PC-3 (cell line): ENCODE measurements around the gene LRIG3. TPM values are rescaled to one million over a fixed set of nuclear protein-coding genes. Genes with fewer than 3 reads are reported as not detected.

Experiments used
- ATAC-seq: fragments of 200-7000 bp; cut with Tn5 transposase; 2 replicates; pipeline ENCODE4 v1.9.1; 2020; ENCODE audit warnings: mild to moderate bottlenecking, moderate library complexity
- BruUV-seq: library from RNA; stranded (reverse); fragments of 400-500 nt; replicated peaks from 2 replicates; lab custom pipeline; 2021; lab: Mats Ljungman, UMichigan
- CTCF ChIA-PET: fragments of 300-600 bp; sonication (Branson Sonifier 250); formaldehyde crosslinking; loops from one replicate; lab custom pipeline; 2022; ENCODE audit warnings: antibody characterized with exemption; lab: Charles Lee
- POLR2A ChIA-PET: fragments of 300-600 bp; sonication (Branson Sonifier 250); formaldehyde crosslinking; loops from one replicate; lab custom pipeline; 2022; ENCODE audit warnings: antibody characterized with exemption; ENCODE audit not compliant: unreplicated experiment; lab: Charles Lee
- DNase-seq: peaks from one replicate; pipeline ENCODE4 v3.0.0-alpha.2; 2015
- H2AFZ ChIP-seq: fragments of 300-600 bp; sonication (generic); 2 replicates; pipeline ENCODE4 v1.6.0; 2016; ENCODE audit warnings: antibody characterized with exemption, low read length
- H3F3A ChIP-seq: fragments of 300-600 bp; sonication (generic); one replicate; pipeline ENCODE4 v1.6.0; 2017; ENCODE audit warnings: antibody characterized with exemption, low read length, control low read depth, mild to moderate bottlenecking; ENCODE audit not compliant: unreplicated experiment
- H3K27ac ChIP-seq: fragments of 300-600 bp; sonication (generic); 2 replicates; pipeline ENCODE4 v1.5.1; 2016; ENCODE audit warnings: mild to moderate bottlenecking, low read length
- H3K27me3 ChIP-seq: fragments of 300-600 bp; sonication (generic); 2 replicates; pipeline ENCODE4 v1.6.1; 2016; ENCODE audit warnings: low read length, mixed read lengths
- H3K36me3 ChIP-seq: fragments of 300-600 bp; sonication (generic); 2 replicates; pipeline ENCODE4 v1.6.1; 2016; ENCODE audit warnings: low read depth, mixed run types, low read length, mixed read lengths
- H3K4me1 ChIP-seq: fragments of 300-600 bp; sonication (generic); 2 replicates; pipeline ENCODE4 v1.5.1; 2016; ENCODE audit warnings: low read length; ENCODE audit not compliant: insufficient read depth
- H3K4me2 ChIP-seq: fragments of 300-600 bp; sonication (generic); 2 replicates; pipeline ENCODE4 v1.6.0; 2016; ENCODE audit warnings: low read length
- H3K4me3 ChIP-seq: fragments of 300-600 bp; sonication (generic); 2 replicates; pipeline ENCODE4 v1.5.1; 2016; ENCODE audit warnings: mild to moderate bottlenecking, low read length, mixed read lengths
- H3K79me2 ChIP-seq: fragments of 300-600 bp; sonication (generic); 2 replicates; pipeline ENCODE4 v1.6.1; 2017; ENCODE audit warnings: low read length, mixed read lengths
- H3K9ac ChIP-seq: fragments of 300-600 bp; sonication (generic); 2 replicates; pipeline ENCODE4 v1.6.0; 2016; ENCODE audit warnings: mild to moderate bottlenecking, low read length
- H3K9me2 ChIP-seq: fragments of 300-600 bp; sonication (generic); replicated peaks from 2 replicates; pipeline ENCODE4 v1.6.1; 2016; ENCODE audit warnings: mixed run types, low read length, mixed read lengths
- H3K9me3 ChIP-seq: fragments of 300-600 bp; sonication (generic); 2 replicates; pipeline ENCODE4 v1.6.1; 2016; ENCODE audit warnings: low read length, mixed read lengths
- H4K20me1 ChIP-seq: fragments of 300-600 bp; sonication (generic); 2 replicates; pipeline ENCODE4 v1.6.1; 2016; ENCODE audit warnings: low read length, mixed read lengths
- EZH2 ChIP-seq: fragments of 300-600 bp; sonication (generic); IDR thresholded peaks from one replicate; pipeline ENCODE4 v1.6.1; 2017; ENCODE audit warnings: antibody characterized with exemption, mild to moderate bottlenecking, low read length; ENCODE audit not compliant: unreplicated experiment
- EZH2phosphoT487 ChIP-seq: fragments of 300-600 bp; sonication (generic); IDR thresholded peaks from 2 replicates; pipeline ENCODE4 v1.6.1; 2018; ENCODE audit warnings: mild to moderate bottlenecking, antibody characterized with exemption, low read length, borderline replicate concordance
- intact Hi-C: fragments of 100-400 bp; cut with micrococcal nuclease; formaldehyde crosslinking; loops from 2 replicates; pipeline ENCODE4 v1.9.0; 2023
- total RNA-seq: library from RNA; depleted of rRNA; stranded (reverse); fragments of >200 nt; gene quantifications from 2 replicates; pipeline ENCODE4 v1.2.3, GENCODE V29; 2014
- TF ChIP-seq, protein P1 (sequence below): fragments of 300-600 bp; sonication (generic); conservative IDR thresholded peaks from 2 replicates; pipeline ENCODE4 v1.5.1; 2017; ENCODE audit warnings: antibody characterized with exemption, low read depth, mild to moderate bottlenecking, low read length

Gene LRIG3
- total RNA-seq, 1 experiment from 2014 or later = 8.6 TPM

DNA sequence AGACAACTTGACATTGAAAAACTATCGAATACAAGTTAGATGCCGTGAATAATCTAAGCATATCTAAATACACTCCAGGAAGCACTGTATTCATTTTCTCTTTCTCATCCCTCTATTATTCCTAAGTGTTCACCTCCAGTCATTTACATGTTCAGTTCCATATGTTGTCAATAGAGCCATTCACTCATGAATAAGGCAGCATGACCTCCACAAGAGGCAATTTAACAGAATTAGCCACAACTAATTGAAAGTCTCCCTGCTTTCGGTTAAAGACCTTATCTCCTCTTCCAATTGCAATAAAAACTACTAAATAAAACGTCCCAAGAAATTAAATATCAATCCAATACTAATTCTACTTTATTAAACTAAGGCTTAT, 1.8 kb downstream of the LRIG3 start:
- Histone ChIP-seq H3K9me2 (no peaks in the 10 kb centered on the region), H3F3A (no peaks in the 10 kb centered on the region), H3K79me2 (peaks cover 64% of the 10 kb centered on the region), H3K36me3 (peaks cover 2% of the 10 kb centered on the region; the same call in 1 of the 2 replicates), H3K4me1 (peaks cover 46% of the 10 kb centered on the region), H3K9ac (peak overlapping the region; percentile 77), H4K20me1 (no peaks in the 10 kb centered on the region), H3K27me3 (no peaks in the 10 kb centered on the region), H2AFZ (no peak overlapping the region), H3K4me3 (peak overlapping the region; percentile 97), H3K27ac (no peak overlapping the region), H3K9me3 (no peaks in the 10 kb centered on the region), H3K4me2 (peak overlapping the region; percentile 78)
- TF ChIP-seq EZH2phosphoT487 (no peak), EZH2 (no peak)
- TF ChIP-seq, protein P1, sequence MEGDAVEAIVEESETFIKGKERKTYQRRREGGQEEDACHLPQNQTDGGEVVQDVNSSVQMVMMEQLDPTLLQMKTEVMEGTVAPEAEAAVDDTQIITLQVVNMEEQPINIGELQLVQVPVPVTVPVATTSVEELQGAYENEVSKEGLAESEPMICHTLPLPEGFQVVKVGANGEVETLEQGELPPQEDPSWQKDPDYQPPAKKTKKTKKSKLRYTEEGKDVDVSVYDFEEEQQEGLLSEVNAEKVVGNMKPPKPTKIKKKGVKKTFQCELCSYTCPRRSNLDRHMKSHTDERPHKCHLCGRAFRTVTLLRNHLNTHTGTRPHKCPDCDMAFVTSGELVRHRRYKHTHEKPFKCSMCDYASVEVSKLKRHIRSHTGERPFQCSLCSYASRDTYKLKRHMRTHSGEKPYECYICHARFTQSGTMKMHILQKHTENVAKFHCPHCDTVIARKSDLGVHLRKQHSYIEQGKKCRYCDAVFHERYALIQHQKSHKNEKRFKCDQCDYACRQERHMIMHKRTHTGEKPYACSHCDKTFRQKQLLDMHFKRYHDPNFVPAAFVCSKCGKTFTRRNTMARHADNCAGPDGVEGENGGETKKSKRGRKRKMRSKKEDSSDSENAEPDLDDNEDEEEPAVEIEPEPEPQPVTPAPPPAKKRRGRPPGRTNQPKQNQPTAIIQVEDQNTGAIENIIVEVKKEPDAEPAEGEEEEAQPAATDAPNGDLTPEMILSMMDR = no peak
- DNase-seq (peak; percentile 34), ATAC-seq (no peak)
- ChIA-PET CTCF (no interaction called here), POLR2A (interaction anchor here (0.5 kb wide), 1 partner anchor 137 kb away, joined by 3 read pairs; no protein-coding TSS in a partner anchor)
- BruUV-seq = no TSS peak
- intact Hi-C loops = loop anchor here (2.0 to 10.0 kb wide), 5 partner anchors 122 to 571 kb away; no protein-coding TSS in a partner anchor

DNA sequence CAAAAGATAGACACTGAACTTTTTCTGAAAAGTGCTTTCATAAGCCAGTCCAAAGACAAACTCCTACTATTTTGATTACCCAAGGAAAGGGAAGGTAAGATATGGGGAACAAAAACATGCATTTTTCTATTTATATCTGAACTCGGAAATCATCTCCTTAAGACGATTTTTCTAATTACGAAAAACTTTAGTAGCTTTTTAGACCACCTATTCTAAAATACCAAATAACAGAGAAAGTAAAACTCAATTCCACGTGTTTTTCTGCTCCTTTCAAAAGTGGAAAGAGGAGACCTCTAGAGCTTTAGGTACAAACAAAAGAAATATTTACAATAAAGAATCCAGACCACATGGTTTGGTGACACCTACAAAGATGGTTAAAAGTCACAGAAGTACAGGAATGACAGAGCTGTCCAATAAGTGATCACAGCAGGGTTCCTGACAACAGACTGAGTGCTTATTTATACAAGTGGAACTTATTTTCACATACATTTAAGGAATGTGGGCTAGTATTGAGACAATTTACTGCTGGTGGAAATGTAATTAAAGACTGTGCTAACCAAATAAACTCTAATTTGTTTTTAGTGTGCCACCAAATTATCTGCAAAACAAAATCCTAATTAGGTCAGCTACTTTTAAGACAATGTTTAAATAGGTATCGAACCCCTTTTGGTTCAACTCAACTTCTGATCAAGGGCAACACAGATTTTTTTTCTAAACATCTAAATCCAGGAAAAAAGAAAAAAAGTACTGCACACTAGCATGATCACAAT, 2.4 kb downstream of the LRIG3 start:
- H4K20me1 ChIP-seq = no peaks in the 10 kb centered on the region
- DNase-seq (peak; percentile 22), ATAC-seq (no peak)
- no peaks in the 10 kb centered on the region for H3K27me3 ChIP-seq
- TF ChIP-seq, protein P1 = no peak
- no peak for TF ChIP-seq EZH2phosphoT487
- TF ChIP-seq EZH2 = no peak
- H3K79me2 ChIP-seq = peaks cover 67% of the 10 kb centered on the region
- intact Hi-C loops = loop anchor here (2.0 to 10.0 kb wide), 5 partner anchors 123 to 571 kb away; no protein-coding TSS in a partner anchor
- POLR2A ChIA-PET = interaction anchor here (0.5 to 0.7 kb wide), 2 partner anchors 138 to 160 kb away, joined by 3 to 4 read pairs; no protein-coding TSS in a partner anchor
- CTCF ChIA-PET = interaction anchor here (0.6 kb wide), 1 partner anchor 498 kb away, joined by 4 read pairs; no protein-coding TSS in a partner anchor
- H3K4me2 ChIP-seq = peak overlapping the region; percentile 78
- BruUV-seq = no TSS peak
- no peak overlapping the region for H3K27ac ChIP-seq
- H3K4me1 ChIP-seq = peaks cover 47% of the 10 kb centered on the region
- H3K4me3 ChIP-seq = peak overlapping the region; percentile 97
- peaks cover 2% of the 10 kb centered on the region; the same call in 1 of the 2 replicates for H3K36me3 ChIP-seq
- H3F3A ChIP-seq = no peaks in the 10 kb centered on the region
- H3K9me2 ChIP-seq = no peaks in the 10 kb centered on the region
- peak overlapping the region; percentile 77 for H3K9ac ChIP-seq
- H2AFZ ChIP-seq = 0 out of 2 replicates have a peak overlapping the region, but pooled peaks have one; percentile 17
- no peaks in the 10 kb centered on the region for H3K9me3 ChIP-seq
